NCI-H524 treated with DMSO at 0.1 percent for 48 hours (cell line): Measurements from ENCODE around the gene TMEM169.
"Not testable (repeated sequence)": the region's sequence is repeated elsewhere in the genome, so short reads cannot be mapped to it uniquely, and the experiment has no call there.

Experiments
- DNase-seq: peaks from one replicate; lab custom pipeline; 2025; lab: John Stamatoyannopoulos, UW

TMEM169 gene

GRCh38 chr2:216071111-216071851 lies 10.4 kb upstream of the TMEM169 start:
- DNase-seq: no peak

DNA sequence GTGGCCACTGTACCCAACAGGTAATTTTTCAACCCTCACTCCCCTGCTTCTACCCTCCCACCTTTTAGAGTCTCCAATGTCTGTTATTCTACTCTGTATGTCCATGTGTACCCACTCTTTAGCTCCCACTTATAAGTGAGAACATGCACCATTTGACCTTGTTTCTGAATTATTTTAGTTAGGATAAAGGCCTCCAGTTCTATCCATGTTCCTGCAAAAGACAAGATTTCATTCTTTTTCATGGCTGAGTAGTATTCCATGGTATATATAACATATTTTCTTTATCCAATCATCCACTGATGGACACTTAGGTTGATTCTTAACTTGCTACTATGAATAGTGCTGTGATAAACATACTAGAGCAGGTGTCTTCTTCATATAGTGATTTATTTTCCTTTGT lies 9.2 kb upstream of the TMEM169 start:
- no peak for DNase-seq

DNA sequence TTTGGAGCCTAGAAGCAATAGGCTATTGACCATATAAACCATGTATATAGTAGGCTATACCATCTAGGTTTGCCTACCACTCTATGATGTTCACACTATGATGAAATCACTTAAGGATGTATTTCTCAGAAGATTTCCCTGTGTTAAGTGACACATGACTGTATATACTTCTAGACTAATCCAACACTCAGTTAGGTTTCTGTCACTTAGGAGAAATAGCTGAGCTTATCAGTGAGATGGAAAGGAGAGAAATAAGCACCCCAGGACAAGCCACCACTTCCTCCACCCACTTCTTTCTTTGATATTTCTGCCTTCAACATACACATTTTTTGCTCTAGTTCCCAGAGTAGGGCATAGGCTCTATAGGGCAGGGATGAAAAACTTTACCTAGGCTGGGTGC lies 7.9 kb upstream of the TMEM169 start:
- DNase-seq: no peak

DNA sequence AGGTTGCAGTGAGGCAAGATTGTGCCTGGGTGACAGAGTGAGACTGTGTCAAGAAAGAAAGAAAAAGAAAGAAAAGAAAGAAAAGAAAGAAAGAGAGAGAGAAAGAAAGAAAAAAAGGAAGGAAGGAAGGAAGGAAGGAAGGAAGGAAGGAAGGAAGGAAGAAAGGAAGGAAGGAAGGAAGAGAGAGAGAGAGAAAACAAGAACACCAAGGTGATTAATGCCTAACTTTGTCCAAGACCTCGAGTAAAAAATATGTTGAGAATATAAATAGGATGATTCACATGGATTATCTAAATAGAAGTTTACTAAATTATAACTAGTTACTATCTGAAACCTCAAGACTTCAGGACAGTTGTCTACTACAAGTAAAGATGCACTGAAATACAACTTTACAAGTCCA lies 7.3 kb upstream of the TMEM169 start:
- DNase-seq: no peak

GRCh38 chr2:216074794-216075193 lies 6.9 kb upstream of the TMEM169 start:
- DNase-seq: no peak

DNA sequence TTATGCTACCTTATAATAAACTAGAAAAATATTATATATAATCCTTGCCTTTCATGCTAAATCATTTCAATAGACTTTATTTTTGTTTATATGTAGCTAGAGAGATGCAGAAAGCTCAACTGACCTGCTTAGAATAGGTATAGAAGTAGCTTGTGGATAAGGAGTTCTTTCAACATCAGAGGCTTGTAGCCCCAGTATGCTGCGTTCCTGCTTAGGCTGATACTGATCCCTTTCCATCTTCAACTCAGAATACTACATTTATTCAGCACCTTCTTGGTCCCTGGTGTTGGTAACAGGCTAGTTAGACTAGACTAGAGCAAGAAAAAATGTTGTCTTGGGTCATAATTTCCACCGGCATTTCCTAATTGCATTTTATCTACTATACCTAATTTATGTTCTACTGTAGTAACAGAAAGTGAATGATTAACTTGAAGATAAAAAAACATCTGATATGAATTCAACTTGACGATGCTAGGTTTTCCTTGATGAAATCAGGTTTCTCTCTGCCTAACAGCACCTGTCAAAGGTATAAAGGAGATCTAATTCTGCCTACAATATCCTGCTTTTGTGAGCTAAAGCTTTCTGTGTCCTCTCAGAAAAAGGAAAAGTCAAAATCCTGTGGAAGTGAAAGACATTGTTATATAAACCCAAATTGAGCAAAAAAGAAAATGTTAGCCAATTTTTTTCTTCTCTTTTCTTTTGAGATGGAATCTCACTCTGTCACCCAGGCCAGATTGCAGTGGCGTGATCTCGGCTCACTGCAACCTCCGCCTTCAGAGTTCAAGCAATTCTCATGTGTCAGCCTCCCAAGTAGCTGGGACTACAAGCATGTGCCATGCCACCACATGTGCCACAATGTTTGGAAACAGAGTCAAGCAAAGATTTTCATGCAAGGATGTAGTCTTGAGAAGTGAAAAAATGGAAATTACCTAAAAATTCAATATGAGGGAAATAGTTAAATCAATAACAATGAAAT lies 5.9 kb upstream of the TMEM169 start:
- no peak for DNase-seq

DNA sequence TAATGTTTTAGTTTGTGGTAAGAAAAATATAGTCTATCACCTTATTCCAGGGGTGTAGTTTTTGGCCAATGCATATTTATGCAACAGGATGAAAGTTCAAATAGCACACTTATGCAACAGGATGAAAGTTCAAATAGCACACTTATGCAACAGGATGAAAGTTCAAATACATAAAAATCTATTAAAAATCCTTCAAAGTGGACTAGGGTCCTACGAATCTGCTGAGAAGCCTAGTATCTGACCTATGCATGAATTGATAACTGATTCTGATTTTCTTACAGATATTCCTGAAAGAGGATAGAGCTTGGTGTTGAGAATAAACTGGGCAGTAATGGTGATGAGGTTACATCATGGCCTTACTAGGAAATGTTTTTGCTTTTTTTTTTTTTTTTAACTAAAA lies 2.9 kb upstream of the TMEM169 start:
- no peak for DNase-seq

GRCh38 chr2:216080048-216080447 lies 1.7 kb upstream of the TMEM169 start:
- DNase-seq: not testable (repeated sequence)

- DNase-seq: no peak
Measured at GRCh38 chr2:216081012-216081411, 707 bp upstream of the TMEM169 start.

DNA sequence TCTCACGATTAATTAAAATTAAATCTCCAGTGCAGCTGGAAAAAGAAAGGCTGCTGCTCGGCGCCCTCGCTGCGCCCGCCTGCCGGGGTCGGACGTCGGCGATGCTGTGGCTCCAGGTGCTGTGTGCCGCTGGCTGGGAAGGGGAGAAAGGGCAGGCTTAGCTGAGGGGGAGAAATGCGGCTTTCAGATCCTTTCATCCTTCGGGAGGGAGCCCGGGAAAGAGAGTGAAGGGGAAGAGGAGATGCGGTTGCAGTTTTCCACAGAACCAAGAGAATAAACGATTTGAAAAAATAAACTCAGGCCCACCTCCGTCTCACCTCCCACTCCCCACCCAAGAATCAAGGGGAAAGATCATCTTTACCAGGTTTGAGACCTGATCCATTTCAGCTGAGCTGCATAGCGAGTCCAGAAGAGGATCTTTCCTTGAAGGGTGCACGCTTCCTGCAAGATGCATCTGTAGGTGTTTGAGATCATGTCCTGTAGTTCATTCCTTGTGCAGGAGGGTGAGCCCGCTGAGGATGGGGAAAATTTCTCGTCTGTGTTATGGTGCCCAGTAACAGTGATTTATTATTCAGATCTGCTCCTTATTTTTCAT lies 495 bp downstream of the TMEM169 start:
- DNase-seq: no peak

DNA sequence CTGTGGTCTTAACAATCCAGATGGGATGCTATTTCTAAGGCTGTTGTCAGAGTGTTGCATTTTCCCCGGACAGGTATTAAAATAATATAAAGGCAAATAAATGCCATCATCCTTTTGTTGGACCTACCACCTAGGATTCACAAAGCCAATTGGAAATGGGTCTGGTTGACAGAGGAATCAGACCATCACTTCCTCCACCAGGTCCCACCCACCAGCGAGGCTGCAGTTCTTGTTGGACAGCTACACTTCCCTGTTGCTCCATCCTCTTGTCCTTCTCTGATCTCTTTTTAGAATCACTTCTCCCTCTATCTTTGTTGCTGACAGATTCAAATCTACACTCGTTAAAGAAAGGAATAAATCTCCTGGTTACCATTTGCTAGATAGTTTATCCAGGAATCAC lies 1.1 kb downstream of the TMEM169 start:
- DNase-seq: no peak

GRCh38 chr2:216083464-216084281 lies 2.0 kb downstream of the TMEM169 start:
- peak; percentile 53 for DNase-seq

DNA sequence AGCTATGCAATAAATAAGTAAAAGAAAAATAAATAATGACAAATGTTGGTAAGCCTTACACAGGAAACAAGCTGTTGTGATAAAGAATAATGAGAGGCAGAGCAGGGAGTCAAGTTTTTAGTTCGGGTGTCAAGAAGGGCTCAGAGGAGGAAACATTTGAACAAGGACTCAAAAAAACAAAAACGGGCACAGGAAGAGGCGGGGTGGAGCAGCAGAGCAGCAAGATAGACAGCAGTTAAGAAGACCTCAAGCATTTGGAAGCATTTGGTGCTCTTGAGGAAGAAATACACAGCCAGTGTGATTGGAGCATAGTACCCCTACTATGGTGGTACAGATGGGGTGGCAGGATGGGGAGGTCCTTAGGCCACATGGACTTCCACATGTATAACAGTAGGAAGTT lies 2.8 kb downstream of the TMEM169 start:
- DNase-seq: peak; percentile 6

DNA sequence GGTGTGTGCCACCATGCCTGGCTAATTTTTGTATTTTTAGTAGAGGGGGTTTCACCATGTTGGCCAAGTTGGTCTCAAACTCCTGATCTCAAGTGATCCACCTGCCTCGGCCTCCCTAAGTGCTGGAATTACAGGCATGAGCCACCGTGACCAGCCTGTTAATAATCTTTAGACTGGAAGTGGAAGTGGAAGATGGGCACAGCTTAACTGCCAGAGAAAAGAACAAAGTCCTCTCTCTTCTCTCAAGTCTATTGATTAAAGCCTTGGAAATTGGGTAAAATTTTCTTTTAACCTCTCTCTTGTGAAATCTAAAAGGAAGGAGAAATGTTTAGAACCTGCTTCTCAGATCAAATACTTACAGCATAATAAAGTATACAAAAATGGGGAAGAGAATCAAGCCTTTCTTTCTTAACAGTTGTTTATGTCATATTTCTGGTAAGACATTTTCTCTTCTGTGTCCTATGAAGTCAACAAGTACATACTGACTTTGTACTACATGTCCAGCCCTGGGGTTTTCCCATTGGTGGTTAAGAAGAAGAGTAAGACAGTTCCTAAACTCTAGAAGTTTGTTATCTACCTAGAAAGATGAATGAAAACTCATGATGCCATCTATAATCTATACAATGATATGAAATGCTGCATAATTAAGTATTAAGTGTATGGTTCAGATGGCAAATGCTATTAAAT lies 4.6 kb downstream of the TMEM169 start:
- DNase-seq: no peak

GRCh38 chr2:216090369-216090786 lies 8.7 kb downstream of the TMEM169 start:
- DNase-seq: no peak

DNA sequence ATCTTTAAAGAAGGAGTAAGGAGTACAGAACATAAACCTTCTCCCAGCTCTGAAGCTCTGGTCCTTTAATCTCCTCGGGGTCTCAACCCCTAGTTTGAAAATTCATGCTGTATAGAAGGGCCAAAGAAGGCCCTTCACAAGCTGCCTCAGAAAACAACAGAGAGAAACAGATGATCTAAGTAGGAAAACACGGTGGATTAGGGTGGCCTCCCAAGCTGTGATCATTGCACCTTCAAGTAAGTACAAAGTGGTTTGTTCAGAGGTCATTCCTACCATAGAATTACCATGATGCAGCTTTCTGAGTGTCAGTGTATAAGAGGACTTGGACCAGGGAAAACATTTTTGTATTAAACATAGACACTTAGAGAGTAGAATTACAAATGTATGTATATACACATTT lies 10.9 kb downstream of the TMEM169 start:
- no peak for DNase-seq

GRCh38 chr2:216094701-216095100 lies 13.0 kb downstream of the TMEM169 start:
- no peak for DNase-seq

DNA sequence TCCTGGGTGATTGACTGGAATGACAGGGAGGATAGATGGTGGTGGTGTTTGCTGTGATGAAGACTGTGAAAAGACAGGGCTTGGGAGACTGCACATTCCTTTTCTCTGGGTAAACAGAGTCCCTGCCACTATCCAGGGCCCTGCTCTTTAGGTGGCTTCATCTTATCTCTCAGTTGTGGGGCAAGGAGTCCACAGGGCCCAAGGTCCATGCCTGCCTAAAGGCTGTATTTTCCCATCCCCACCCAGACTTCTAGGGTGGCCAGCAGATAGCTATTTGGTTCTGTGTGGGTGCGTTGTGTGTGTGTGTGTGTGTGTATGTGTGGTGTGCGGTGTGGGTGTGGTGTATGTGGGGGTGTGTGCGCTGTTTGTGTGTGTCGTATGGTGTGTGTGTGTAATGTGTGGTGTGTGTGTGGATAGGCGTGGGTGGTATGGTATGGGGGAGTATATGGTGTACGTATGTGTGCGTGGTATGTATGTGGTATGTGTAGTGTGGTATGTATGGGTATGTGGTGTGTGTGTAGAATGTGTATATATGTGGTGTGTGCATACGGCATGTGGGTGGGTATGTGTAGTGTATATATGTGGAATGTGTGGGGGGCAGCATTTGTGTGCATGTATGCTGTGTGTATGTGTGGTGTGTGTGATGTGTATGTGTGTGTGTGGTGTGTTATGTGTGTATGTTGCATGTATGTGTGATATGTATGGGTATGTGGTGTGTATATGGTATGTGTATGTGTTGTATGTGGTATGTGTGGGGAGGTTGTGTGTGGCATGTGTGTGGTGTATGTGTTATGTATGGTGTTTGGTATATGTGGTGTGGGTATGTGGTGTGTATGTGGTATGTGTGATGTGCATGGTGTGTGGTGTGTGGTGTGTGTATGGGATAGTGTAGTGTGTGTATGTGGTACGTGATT lies 17.0 kb downstream of the TMEM169 start:
- no peak for DNase-seq

DNA sequence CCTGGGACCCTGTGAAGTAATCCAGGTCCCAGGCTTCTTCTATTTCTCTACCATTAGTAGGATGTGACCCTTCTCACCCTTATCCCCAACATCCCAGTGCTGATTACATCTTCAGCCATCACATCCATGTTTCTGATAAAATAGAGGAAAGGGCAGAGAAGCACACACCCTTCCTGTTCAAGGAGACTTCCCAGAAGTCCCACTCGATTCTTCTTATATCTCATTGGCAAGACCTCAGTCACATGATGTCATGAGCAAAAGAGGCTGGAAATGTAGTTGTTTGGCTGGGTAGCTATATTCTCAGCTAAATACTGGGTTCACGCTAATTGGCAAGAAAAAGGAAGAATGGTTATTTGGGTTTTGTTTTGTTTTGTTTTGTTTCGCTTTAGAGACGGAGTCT lies 19.4 kb downstream of the TMEM169 start:
- DNase-seq: no peak

- DNase-seq: no peak
Measured at GRCh38 chr2:216103213-216103612, 21.5 kb downstream of the TMEM169 start.
